Measurements from ENCODE around the gene GLUL.

GLUL gene

DNA sequence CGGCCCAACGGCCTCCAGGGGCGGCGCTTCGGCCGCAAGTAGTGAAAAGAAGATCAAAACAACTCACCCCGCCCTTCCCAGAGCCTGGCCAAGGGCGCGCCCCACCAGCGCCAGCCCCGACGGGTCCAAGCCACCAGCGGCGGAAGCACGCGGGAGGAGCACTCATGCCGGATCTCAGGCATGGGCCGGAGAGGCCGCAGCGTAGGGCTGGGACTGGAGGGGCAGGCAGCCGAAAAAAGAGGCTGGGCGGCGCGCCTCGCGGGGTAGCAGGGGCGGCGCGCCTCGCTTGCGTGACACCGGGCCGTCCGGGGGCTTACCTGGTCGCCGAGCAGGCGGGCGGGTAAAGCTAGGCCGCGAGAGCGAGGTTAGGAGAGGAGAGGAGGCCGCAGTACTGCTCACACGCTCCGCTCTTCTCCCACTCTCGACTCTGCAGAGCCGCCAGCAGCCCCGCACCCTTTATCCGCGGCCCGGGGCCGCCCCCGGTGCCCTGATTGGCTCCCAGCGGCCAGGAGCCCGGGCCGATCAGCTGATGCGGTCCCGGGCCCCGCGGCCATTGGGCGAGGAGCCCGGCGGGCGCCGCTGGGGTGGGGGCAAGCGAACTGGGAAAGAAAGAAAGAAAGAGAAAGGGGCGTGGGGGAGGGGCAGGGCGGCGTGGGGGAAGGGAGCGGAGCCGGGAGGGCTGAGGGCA lies at the start of gene GLUL:
Gene GLUL (minus strand): TSS at position 429 of the 688 bp plus-strand sequence. CDS start 3,053 bp downstream, outside the sequence.
- TF ChIP-seq, protein P1, sequence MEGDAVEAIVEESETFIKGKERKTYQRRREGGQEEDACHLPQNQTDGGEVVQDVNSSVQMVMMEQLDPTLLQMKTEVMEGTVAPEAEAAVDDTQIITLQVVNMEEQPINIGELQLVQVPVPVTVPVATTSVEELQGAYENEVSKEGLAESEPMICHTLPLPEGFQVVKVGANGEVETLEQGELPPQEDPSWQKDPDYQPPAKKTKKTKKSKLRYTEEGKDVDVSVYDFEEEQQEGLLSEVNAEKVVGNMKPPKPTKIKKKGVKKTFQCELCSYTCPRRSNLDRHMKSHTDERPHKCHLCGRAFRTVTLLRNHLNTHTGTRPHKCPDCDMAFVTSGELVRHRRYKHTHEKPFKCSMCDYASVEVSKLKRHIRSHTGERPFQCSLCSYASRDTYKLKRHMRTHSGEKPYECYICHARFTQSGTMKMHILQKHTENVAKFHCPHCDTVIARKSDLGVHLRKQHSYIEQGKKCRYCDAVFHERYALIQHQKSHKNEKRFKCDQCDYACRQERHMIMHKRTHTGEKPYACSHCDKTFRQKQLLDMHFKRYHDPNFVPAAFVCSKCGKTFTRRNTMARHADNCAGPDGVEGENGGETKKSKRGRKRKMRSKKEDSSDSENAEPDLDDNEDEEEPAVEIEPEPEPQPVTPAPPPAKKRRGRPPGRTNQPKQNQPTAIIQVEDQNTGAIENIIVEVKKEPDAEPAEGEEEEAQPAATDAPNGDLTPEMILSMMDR (IDR thresholded peaks at IDR 0.05) = peak; percentile 12; the same call in 1 of the 2 replicates

DNA sequence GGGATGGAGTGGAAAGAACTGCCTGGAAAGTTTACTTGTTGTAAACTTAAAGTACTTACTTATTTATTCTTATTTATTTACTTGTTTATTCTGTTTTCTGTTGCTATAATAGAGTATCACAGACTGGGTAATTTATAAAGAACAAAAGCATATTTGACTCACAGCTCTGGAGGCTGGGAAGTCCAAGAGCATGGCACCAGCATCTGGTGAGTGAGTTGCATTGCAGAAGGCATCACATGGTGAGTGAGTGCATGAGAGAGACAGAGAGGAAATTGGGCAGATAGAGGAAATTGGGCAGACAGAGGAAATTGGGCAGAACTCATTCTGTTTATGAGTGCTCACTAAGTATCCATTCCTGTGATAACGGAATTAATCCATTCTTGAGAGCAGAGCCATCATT lies 46.7 kb upstream of the GLUL start:
- TF ChIP-seq, protein P1 (IDR thresholded peaks at IDR 0.05) = no peak

DNA sequence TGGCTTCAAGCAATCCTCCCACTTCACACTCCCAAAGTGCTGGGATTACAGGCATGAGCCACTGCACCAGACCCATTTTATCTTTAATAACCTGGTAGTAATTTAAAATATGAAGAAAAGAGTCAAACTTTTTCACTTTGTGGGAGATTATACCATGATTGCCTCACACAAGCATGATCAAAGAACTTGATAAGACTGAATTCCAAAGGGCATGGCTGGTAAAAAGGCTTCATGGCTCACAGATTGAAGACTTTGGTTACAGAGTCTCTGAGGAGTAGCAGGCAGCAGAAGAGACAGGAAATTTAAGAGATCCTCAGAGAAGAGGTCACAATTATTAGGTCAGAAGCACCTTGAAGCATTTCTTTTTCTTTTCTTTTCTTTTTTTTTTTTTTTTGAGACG lies 42.0 kb upstream of the GLUL start:
- TF ChIP-seq, protein P1 (IDR thresholded peaks at IDR 0.05) = no peak

DNA sequence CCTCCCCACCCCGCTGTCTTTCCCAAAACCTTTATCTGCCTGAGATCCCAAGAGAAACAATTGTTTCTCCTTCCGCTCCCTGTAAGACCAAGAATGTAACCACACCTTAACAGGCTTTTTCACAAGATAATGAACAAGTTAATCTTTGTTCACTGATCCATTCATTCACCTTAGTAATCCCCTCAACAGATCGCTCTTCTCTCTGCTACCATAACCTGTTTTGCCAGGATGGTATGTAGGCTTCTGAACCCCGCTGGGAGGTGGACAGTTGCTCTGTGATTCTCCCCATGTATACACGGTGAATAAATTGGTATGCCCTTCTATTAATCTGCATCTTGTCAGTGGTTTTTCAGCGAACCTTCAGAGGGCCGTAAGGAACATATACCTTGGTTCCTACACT lies 39.7 kb upstream of the GLUL start:
- TF ChIP-seq, protein P1 (IDR thresholded peaks at IDR 0.05) = no peak

DNA sequence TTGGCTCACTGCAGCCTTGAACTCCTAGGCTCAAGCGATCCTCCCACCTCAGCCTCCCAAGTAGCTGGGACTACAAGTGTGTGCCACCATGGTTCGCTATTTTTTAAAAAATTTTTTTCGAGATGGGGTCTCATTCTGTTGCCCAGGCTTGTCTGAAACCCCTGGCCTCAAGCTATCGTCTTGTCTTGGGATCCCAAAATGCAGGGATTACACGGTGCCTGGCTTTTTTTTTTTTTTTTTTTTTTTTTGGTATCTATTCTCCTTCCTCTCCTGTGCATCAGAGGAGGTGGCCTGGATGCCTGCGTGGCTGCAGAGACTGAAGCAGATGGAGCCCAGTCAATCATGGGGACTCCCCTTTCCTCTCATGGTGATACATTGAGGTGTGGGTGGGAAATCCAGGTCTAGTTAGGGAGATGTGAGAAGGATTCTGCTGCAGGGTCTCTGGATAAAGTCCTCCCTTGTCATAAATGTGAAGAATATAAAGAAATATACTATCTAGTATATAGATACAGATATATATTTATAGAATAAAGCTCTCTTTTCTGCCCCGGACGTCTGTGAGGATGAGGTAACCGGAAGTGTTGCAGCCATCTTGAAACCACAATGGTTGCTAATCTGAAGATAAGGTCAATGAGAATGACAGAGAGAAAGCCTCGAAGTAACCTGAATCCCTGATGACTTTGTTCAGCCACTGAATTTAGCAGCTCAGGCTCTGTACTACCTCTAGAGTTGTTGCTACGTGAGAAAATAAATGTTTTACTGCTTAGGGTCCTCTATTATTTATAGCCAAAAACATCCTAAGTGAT lies 38.9 kb upstream of the GLUL start:
- TF ChIP-seq, protein P1 (IDR thresholded peaks at IDR 0.05) = no peak

GRCh38 chr1:182428043-182428442 lies 36.5 kb upstream of the GLUL start:
- TF ChIP-seq, protein P1 (IDR thresholded peaks at IDR 0.05) = no peak

DNA sequence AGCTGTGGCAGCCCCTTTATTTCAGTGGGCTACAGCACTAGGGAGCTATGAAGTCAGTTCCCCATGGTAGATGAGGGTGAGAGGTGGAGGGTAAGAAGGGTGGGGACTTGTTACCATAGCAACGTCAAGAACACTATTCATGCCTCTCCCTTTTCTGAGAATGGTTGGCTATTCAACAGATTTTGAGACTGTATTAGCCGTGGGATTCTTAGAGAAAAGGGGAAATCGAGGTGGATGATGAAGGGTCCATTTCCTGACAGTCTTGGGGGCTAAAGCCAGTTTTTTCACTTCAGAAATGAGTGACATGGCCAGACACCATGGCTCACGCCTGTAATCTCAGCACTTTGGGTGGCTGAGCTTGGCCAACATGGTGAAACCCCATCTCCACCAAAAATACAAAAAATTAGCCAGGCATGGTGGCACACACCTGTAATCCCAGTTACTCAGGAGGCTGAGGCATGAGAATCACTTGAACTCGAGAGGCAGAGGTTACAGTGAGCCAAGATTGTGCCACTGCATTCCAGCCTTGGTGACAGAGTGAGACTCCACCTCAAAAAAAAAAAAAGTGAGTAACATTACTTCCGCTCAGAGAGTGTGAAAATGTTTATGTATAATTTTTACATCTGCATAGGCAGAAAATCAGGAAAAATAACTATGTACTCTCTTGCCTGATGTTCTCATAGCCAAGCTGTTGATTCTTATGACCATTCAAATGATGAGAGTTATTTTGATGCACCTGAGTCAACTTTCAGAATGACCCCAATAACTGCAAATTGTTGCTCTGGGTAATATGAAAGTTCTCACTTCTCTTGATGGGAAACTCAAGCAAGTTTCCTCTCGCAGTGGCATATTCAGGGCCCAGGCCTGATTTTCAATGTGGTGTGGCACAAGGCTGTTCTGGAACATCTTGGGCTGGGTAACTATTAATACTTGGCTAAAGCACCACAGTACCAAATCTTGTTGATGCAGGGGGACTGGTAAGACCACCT lies 35.1 kb upstream of the GLUL start:
- TF ChIP-seq, protein P1 (IDR thresholded peaks at IDR 0.05) = no peak

Data from LNCAP (cell line).